DLD1 (cell line): ENCODE results near the gene CAMTA1.
"Not testable (repeated sequence)": the region's sequence is repeated elsewhere in the genome, so short reads cannot be mapped to it uniquely, and the experiment has no call there.

Experiments used
- in situ Hi-C: cut with HindIII; loops from 2 replicates; pipeline ENCODE4 v1.10.0; 2017; ENCODE audit warnings: low sequenced_read_pairs

The CAMTA1 gene

DNA sequence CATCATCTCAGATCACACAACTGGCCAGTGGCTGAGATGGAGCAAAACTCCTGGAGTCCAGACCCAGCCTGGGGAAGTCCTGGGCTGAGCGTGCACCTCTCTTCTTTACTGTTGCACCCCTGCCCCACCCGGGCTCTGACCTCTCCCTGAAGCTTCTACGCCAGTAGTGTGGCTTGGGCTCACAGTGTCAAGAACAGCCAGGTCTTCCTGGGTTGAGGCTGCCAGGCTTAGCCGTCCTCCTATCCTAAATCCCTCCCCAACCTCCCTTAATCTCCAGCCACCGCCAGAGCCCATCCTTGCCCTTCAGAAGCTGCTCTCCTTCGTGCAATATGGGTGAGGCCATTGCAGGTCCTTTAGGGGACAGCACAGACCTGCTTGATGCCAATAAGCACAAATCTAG lies 586.7 kb downstream of the CAMTA1 start:
- in situ Hi-C loops = no loop called here

DNA sequence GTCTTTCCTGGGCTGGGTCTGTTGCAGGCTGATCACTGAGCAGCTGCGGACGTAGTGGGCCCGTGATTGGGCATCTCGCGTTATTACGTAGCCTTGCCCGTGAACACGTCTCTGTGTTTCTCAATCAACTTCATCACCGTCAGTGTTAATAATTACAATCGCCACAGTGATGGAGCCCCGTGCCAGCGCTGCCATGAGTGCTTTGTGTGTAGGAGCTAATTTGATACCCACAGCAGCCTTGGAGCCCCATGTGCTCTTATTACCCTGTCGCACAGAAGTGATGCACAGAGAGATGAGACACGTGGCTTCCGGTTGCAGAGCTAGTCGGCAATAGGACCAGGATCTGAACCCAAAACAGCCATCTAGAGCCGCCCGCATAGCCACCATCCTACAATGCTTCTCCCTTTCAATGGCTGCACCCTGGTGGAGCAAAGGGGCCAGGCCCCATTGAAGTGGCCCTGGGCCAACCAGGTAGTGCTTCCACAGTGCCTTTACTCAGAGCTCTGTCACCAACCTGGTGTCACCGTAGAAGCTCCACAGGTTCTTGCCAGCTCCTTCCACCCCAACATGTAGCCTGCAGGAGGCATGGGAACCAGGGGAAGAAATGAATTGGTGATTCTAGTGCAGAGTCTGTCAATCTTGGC lies 587.3 kb downstream of the CAMTA1 start:
- in situ Hi-C loops = no loop called here

DNA sequence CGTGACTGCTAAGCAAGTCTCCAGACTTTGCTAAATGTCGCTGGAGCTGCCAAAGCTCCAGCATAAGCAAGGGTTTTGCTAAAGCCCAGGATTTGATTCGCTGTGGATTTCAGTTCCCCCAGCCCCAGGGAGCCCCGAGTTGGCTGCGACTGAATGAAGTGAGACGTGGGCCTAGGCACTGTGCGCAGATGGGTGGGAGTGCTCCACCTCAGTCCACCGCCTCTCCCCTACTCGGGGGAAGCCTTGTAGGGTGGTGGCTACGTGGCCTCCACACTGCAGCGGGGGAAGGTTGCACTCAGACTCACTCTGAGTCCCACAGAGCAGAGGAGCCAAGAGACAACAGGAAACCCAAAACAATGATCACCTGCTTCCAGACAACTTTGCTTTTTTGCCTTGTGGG lies 588.0 kb downstream of the CAMTA1 start:
- in situ Hi-C loops = no loop called here

DNA sequence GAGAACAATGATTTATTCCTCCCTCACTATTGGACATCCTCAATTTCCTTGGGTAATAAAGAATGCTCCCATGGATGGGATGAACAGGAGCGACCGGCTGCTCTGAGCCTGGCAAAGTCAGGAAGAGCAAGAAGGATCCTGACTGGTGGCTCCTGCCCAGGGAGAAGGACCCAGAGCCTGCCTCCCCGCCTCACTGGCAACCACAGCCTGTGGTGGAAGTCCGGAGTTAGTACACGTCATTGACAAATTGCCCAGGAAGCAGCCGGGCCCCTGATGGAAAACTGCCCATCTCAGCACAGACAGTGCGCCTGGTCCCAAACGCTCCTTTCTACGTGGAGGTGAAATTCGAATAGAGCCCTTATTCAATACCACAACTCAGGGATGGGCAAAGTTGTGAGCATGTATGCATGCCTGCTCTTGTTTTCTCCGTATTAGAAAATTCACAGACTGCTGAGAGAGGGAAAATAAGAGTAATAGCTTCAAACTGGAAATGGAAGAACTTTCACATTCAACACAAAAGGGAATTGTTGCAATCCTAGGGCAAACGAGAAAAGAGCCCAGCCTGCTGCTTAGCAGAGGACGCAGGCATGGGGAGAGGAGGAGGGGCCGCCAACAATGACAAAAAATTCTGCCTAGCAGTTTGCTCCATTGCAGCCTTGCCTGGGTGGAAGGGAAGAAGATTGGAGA lies 588.8 kb downstream of the CAMTA1 start:
- in situ Hi-C loops = no loop called here

DNA sequence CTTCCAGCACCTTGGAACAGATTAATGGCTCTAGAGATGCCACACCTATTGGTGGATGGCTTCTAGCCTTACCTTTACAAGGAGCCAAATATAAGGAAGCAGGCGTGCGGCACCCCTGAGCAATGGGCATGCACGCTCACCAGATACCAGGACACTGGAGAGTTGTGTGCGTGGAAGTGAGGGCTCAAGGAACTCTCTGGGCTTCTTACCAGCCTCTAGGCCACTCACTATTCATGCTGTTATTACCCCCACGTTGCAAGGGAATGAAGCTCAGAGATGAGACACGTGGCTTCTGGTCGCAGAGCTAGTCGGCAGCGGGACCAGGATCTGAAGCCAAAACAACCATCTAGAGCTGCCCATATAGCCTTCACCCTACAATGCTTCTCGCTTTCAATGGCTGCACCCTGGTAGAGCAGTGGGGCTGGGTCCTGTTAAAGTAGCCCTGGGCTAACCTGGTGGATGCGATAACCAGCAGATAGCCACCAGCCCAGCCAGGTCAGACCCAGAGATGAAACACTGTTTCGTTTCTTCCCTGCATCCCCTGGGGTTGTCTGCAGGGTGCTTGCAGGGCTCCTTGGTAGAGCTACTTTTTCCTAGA lies 589.4 kb downstream of the CAMTA1 start:
- in situ Hi-C loops = no loop called here

DNA sequence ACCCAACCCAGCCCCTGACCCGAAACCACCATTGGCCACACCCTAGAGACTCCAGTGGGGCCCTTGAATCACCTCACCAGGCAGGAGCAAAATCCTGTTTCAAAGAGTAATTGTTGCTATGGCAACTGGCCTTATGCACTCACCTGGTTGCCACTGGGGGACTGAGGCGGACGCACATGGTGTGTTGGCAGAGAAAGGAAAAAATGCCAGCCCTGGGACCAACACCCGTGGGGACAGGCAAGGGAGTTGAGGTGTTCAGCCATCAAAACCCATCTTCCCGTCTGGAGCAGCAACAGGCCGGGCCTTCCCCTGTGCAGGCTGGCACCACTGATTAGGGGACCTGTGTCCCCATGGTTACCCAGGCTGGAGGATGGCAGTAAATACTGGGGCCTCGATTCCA lies 590.1 kb downstream of the CAMTA1 start:
- in situ Hi-C loops = no loop called here

DNA sequence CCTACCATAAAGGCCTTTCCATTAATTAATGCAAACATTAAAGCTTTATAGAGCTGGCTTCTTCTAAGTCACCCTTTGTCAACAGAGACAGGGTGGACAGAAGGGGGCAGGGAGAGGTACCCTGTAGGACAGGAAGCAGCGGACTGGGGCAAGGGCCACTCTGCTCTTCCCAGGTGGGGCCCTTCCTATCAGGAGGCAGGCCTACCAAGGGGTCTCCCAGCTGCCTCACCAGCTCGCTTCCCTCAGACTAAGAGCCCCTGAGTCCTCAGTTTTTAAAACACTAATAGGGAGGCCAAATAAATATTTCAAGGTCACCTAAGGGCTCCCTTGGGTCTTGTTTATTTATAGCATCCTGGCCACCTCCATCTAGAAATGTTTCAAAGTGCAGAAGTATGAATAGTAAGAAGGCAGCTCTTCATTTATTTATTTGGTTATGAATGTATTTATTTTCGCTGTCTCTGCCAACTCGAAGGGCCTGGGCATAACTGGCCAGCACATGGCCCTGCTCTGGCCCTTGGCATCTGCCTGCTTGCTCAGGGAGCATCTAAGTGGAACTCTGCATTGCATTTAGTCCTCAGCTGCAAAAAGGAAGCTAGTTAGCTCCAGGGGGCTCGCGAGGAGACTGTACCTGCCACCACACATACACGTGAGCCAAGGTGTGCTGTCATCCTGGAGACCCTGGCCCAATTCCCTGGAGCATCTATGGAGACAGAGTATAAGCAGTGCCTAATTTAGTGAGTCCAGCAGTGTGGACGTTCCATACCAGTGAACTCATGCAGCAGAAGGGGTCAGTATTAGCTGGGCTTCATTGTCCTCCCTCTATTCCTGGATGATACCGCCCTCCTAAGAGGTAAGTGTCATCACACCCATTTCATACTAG lies 590.8 kb downstream of the CAMTA1 start:
- in situ Hi-C loops = no loop called here

DNA sequence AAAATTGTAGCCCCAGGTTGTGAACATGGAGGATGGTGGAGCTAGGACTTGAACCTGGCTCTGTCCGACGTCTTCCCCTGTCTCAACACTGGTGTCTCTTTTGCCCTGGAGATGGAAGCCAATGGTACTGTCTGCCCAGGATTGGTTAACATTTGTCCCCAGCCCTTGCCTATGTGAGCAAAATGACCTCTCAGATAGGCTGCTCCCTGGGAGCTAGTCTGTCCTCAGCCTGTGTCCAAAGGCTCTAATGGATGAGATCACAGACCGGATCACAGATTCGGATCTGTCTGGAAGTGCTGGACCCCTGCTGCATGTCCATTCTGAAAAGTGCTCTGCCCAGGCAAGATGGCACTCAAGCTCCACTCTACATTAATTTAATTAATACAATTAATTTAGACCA lies 591.4 kb downstream of the CAMTA1 start:
- in situ Hi-C loops = no loop called here

DNA sequence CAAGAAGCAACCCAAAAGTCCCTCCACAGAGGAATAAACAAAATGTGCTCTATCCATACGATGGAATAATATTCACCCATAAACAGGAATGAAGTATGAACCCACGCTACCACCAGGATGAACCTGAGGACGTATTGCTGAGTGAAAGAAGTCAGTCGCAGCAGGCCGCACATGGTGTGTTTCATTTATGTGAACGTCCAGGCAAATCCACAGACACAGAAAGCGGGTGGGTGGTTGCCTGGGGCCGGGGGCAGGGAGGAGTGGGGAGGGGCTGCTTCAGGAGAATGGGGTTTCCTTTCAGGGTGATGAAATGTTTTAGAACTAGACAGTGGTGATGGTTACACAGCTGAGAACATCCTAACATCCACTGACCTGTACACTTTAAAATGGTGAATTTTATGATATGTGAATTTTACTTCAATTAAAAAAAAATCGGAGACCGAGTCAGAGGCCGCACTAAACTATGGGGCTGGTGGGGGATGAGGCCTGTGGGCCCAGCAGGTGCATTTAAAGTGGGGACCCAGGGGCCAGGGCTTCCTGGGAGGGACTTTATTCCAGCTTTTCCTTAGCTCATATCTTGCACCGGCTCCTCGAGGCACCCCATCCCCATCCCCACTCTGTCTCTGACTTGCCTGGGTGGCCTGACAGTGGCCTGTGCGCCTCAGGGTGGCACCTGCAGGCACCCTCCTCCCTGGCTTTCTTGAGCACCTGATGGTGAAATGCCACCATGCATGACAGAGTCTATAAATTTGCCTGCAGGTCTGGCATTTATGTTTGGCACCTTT lies 593.3 kb downstream of the CAMTA1 start:
- in situ Hi-C loops = no loop called here

DNA sequence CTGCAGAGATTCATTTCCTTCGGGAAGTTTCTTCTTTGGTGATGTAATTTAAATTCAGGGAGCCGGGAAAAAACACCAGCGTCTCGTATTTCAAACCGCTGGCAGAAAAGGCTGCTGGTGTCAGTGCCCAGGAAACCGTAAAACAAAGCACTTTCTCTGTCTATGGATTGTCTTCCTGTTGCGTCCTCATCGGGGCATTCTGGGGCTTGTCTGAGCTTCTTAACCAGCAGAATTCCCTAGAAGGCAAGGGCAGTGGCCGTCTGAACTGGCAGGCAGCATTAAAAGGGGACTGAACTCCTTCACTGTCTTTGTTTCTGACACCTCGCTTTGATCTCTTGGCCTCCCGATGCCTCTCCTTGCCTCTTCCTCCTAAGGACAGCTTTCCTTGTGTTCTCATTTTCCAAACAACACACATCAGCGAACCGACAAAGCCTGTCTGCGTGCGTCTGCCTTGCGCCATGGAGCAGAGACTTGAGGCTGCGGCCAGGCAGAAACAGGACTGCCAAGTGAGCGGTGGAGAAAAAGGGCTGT lies 594.3 kb downstream of the CAMTA1 start:
- in situ Hi-C loops = no loop called here

DNA sequence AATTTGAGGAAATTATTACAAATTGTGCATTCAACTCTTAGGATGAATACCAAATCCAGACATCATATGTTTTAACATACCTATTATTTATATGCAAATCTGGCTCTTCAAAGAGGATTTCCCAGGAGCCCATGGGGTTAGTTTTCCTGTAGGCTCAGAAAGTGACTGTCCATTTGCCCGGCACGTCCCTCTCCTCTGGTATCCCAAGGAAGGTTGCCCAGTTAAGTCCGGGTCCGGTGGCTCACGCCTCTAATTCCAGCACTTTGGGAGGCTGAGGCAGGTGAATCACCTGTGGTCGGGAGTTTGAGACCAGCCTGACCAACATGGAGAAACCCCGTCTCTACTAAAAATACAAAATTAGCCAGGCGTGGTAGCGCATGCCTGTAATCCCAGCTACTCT lies 594.8 kb downstream of the CAMTA1 start:
- in situ Hi-C loops = not testable (repeated sequence)

DNA sequence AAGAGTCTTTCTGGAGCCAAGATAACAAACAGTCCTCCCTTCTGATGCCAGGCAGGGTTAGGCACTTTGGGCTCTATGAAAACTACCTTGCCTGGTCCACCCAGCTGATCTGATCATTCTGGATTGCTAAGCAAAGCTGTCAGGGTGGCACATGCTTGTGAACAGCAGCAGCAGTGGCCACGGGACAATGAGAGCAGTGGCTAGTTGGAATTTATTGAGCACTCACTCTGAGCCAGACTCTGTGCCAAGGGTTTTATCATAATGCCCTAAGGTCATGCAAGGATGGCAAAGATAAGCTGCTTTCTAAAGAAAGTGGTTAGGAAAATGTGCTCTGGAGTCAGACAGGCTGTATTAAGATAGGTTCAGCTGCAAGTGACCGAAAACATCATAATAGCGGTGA lies 595.5 kb downstream of the CAMTA1 start:
- in situ Hi-C loops = no loop called here

DNA sequence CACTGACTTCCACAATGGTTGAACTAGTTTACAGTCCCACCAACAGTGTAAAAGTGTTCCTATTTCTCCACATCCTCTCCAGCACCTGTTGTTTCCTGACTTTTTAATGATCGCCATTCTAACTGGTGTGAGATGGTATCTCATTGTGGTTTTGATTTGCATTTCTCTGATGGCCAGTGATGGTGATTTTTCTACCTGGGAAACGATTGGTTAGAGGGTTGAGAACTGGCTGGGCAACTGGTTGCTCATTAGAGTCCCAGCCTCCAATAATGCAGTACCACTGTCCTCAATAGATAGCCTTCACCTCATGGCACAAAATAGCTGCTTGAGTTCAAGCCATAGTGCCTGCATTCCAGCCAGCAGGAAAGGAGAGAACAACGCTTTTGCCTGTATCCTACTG lies 596.5 kb downstream of the CAMTA1 start:
- in situ Hi-C loops = not testable (repeated sequence)

DNA sequence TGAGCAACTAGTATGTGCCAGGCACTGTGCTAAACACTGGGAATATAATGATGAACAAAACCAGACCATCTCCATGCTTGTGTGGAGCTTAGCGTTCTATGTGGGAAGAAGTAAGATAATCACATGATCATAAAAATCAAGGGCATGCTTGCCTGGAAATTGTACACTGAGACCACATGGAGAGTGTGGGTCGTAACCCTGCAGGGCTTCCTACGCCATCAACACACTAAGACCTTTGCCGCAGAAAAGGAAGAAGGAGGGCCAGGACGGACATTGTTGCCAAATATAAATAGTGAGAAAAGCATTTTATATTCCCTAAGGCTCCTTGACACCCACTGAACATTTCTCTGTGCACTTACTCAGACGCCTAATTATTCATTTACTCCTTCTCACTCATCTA lies 597.7 kb downstream of the CAMTA1 start:
- in situ Hi-C loops = no loop called here

DNA sequence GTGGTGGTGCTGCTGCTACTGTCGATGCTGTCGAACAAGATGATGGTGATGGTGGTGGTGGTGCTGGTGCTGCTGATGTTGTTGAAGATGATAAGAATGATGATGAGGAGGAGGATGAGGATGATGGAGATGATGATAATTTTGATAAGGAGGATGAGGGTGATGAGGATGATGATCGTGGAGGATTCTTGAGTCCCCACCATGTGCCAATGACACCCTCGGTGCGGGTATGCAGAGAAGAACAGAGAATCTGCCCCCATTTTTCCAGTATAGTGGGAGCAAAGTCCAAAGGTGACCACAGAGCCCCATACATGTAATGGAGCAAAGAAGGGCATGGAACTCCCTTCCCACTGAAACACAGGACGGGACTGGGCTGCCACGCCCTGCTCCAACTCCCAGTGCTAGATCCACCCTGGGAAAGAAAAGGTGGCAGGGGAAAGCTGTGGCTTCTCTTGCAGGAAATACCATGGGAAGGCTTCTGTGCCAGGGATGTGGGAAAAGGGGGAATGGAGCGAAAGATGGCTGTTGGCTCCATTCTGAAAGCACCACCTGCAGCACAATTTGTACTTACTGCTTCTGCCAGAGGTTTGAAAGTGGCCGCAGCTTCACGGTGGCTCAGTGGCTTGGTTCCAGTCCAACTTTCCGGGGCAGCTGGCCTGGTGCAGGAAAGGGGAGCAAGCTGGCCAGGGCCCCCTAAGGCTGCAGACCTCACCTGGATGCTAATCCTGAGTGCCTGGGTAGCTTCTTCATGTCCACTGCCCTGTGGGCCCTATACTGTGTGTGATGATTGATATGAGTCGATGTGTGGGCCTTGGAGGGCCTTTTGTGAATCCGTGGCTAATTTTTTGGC lies 598.6 kb downstream of the CAMTA1 start:
- in situ Hi-C loops = no loop called here

DNA sequence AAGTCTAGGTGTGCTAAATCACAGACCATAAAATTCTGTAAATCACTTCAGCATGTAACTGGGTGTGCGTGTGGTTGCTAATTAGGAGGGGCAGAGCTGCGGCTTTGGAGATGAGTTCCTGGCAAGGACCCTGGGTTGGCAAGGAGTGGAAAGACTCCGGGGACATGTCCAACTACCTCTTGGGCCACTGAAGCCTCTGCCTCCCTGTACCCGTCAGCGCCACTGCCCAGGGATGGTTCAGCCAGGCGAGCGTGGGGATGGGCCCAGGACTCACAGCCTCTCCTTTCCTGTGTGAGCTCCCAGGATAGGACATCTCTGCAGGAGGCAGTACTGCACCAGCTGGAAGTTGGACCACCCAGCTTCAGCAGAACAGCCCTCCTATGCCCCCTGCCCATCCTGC lies 599.4 kb downstream of the CAMTA1 start:
- in situ Hi-C loops = no loop called here

DNA sequence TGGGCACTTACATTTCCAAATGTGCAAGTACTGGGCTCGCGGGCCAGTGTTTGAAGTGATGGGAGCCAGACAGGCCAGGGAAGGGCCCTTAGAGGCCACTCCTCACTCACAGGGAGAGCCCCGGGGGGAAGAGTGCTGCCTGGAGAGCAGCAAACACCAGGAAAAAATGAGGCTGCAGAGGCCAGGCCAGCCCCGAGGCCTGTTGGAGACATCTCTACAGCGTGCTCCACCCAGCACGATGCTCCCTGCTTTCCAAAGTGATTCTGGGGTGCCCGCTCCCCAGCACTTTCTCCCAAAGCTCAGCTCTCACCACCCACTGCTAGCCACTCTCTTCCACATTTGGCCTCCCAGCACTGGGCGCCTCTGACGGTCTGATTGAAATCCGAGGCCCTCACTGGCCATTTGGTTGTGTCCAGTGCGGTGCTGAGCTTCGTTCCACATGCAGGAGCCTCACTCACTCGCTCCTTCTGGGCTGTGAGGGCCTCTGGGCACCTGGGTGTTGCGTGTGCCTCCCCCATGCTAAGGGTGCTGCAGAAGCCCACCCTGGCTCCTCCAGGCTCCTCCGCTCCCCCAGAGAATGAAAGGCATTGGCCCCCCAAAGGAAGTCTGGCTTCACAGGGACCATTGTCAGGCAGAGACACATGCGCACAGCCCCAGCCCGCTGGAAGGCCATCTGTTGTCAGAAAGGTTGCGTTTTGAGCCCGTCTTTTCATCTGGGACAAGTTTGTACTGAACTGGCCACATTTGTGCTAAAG lies 600.4 kb downstream of the CAMTA1 start:
- in situ Hi-C loops = no loop called here

DNA sequence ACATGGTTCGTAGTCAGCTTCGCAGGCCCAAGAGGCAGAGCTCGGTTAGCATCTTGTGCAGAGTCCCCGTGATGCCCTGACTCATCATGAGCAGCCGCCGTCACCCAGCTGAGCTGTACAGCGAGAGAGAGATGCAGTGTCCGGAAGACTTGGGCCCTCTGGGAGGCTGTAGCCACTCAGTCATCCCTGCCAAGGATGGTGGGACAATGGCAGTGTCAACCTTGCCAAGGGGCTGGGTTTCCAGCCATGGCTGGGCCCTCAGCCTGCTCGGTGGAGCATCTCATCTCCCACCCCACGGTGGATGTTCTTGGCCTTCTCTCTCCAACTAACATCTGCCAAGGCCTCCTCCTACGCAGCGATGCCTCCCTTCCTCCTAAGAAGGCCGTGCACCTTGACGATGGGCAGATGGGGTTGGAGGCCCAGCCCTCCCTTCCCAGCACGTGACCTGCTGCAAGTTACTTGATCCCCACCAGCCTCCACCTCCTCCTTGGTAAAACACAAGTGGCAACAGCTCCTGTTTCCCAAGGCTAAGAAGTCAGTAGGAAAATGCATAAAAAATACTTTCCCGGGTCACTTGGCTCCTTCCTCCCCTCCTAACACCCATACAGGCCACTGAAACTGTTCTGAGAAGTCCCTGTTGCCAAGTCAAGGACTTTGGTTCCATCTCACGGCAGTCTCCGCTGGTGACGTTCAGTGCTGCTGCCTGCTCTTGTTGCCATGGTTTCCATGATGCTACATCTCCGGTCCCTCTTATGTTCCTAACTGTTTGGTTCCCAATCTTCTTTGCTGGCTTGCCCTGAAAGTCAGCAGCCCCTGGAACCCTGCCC lies 601.2 kb downstream of the CAMTA1 start:
- in situ Hi-C loops = no loop called here
